Stimulated activated CD8-positive, alpha-beta memory T cell treated with anti-CD3 and anti-CD28 coated beads, Interleukin-4, amount 100 ng/mL, for 4 hours (primary cell): ENCODE measurements around the gene HOXA10.

Source experiments
- DNase-seq, 2 donors: peaks; one replicate each; pipeline ENCODE4 v3.0.0-alpha.2; 2020; ENCODE audit warnings: low read depth in 2 of 2, low spot score in 1 of 2

Gene HOXA10

GRCh38 chr7:27180431-27181420 is 6.6 kb upstream of the HOXA10 start:
- DNase-seq: no peak

- DNase-seq: no peak
These were observed 5.6 kb upstream of the HOXA10 start for GRCh38 chr7:27179503-27180430.

GRCh38 chr7:27179030-27179429 is 4.9 kb upstream of the HOXA10 start:
- DNase-seq: no peak

- DNase-seq: no peak
These were observed 4.2 kb upstream of the HOXA10 start for GRCh38 chr7:27178366-27178765.

- DNase-seq: no peak
These were observed 3.7 kb upstream of the HOXA10 start for GRCh38 chr7:27177795-27178320.

GRCh38 chr7:27176962-27177794 is 3.1 kb upstream of the HOXA10 start:
- no peak for DNase-seq

GRCh38 chr7:27176524-27176845 is 2.4 kb upstream of the HOXA10 start:
- DNase-seq: no peak

- DNase-seq: no peak
These were observed 1.8 kb upstream of the HOXA10 start for GRCh38 chr7:27175626-27176523.

- no peak for DNase-seq
These were observed 930 bp upstream of the HOXA10 start for GRCh38 chr7:27174874-27175625.

GRCh38 chr7:27173511-27173955 is 587 bp downstream of the HOXA10 start:
- no peak for DNase-seq

- DNase-seq: no peak
These were observed 1.2 kb downstream of the HOXA10 start for GRCh38 chr7:27172823-27173510.

- DNase-seq: no peak
These were observed 1.8 kb downstream of the HOXA10 start for GRCh38 chr7:27172315-27172774.

GRCh38 chr7:27171637-27172314 is 2.3 kb downstream of the HOXA10 start:
- DNase-seq: no peak

GRCh38 chr7:27171325-27171636 is 2.8 kb downstream of the HOXA10 start:
- no peak for DNase-seq

- DNase-seq: no peak
These were observed 3.4 kb downstream of the HOXA10 start for GRCh38 chr7:27170426-27171324.

GRCh38 chr7:27169658-27170425 is 4.3 kb downstream of the HOXA10 start:
- DNase-seq: no peak
